Caco-2 (cell line): ENCODE data around the gene HIVEP1. TPM values are rescaled to one million over a fixed set of nuclear protein-coding genes. Genes with fewer than 3 reads are reported as not detected.

ENCODE experiments used
- BruUV-seq: library from RNA; stranded (reverse); fragments of 400-500 nt; replicated peaks from 2 replicates; lab custom pipeline; 2021; lab: Mats Ljungman, UMichigan
- CTCF ChIA-PET: fragments of 300-600 bp; sonication (Branson Sonifier 250); formaldehyde crosslinking; loops from one replicate; lab custom pipeline; 2022; ENCODE audit warnings: antibody characterized with exemption; lab: Charles Lee
- POLR2A ChIA-PET: fragments of 300-600 bp; sonication (Branson Sonifier 250); formaldehyde crosslinking; loops from one replicate; lab custom pipeline; 2022; ENCODE audit warnings: antibody characterized with exemption; lab: Charles Lee
- DNase-seq, 2 experiments: peaks; one replicate each; pipeline versions ENCODE4 v3.0.0 to v3.0.0-alpha.2; 2020 to 2022
- H3K27me3 ChIP-seq: replicated peaks from 2 replicates; pipeline ENCODE4 v1.6.0; 2011; ENCODE audit warnings: low read length; ENCODE audit not compliant: control insufficient read depth, insufficient read depth
- H3K36me3 ChIP-seq: 2 replicates; pipeline ENCODE4 v1.5.1; 2011; ENCODE audit warnings: low read length; ENCODE audit not compliant: control insufficient read depth, insufficient read depth
- H3K4me1 ChIP-seq: fragments of 250-450 bp; sonication (Bioruptor Pico); 2 replicates; pipeline ENCODE4 v1.5.1; 2020; ENCODE audit warnings: mild to moderate bottlenecking
- H3K4me3 ChIP-seq: 2 replicates; pipeline ENCODE4 v1.5.1; 2011; ENCODE audit warnings: low read depth, mild to moderate bottlenecking, control low read depth, low read length
- H3K9me3 ChIP-seq: fragments of 250-450 bp; sonication (Bioruptor Pico); 2 replicates; pipeline ENCODE4 v1.5.1; 2020; ENCODE audit warnings: mild to moderate bottlenecking, moderate library complexity
- H3K27ac Mint-ChIP-seq: one replicate; pipeline ENCODE4 v1.8.0; 2022; ENCODE audit warnings: mixed read lengths; ENCODE audit not compliant: unreplicated experiment
- H3K27me3 Mint-ChIP-seq: one replicate; pipeline ENCODE4 v1.8.0; 2022; ENCODE audit warnings: mixed read lengths; ENCODE audit not compliant: insufficient read depth, unreplicated experiment
- H3K36me3 Mint-ChIP-seq: one replicate; pipeline ENCODE4 v1.8.0; 2022; ENCODE audit warnings: mild to moderate bottlenecking, mixed read lengths; ENCODE audit not compliant: insufficient read depth, unreplicated experiment
- H3K4me1 Mint-ChIP-seq: one replicate; pipeline ENCODE4 v1.8.0; 2022; ENCODE audit warnings: low read depth, mixed read lengths; ENCODE audit not compliant: unreplicated experiment
- H3K4me3 Mint-ChIP-seq: one replicate; pipeline ENCODE4 v1.8.0; 2022; ENCODE audit warnings: mild to moderate bottlenecking, moderate library complexity, mixed read lengths; ENCODE audit not compliant: unreplicated experiment
- H3K9me3 Mint-ChIP-seq: one replicate; pipeline ENCODE4 v1.8.0; 2022; ENCODE audit warnings: mixed read lengths; ENCODE audit not compliant: unreplicated experiment
- intact Hi-C: fragments of 100-400 bp; cut with micrococcal nuclease; formaldehyde crosslinking; loops from one replicate; pipeline ENCODE4 v1.10.0; 2022; ENCODE audit not compliant: unreplicated experiment
- total RNA-seq: library from RNA; stranded (reverse); gene quantifications from 2 replicates; pipeline ENCODE4 v1.2.3, GENCODE V29; 2022
- TF ChIP-seq, protein P1 (sequence below), 2 experiments: fragments of 200-600 bp in 1 of 2; IDR thresholded peaks; 1 replicate in 1 of 2; 2 replicates in 1 of 2; pipeline versions ENCODE4 v1.5.1 to v1.8.0; 2011 to 2022; ENCODE audit warnings: antibody characterized with exemption in 1 of 2, control low read depth in 1 of 2, inconsistent platforms in 1 of 2, low read depth in 1 of 2, low read length in 1 of 2, mild to moderate bottlenecking in 1 of 2, moderate library complexity in 1 of 2; ENCODE audit not compliant: insufficient read depth in 1 of 2, severe bottlenecking in 1 of 2, unreplicated experiment in 1 of 2

Gene HIVEP1
- total RNA-seq, 1 experiment from 2014 or later = 22.8 TPM

DNA sequence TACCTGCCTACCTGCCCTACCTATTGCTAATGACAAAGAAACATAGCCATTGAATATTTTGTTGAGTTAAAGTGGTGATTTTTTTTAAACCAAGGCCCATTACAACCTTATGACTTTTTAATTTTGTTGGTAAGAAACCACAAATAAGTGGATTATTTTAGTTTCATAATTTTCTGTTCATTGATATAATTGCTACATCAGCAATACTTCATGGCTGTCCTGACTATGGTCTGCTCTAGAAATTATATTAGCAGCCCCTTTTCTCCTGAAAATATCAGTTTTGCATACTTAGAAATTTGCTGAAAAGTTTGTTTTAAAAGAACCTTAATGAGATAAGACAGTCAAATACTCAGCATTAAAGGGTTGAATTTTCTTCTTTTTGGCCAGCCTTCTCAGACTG lies 106.5 kb downstream of the HIVEP1 start:
- H3K27ac Mint-ChIP-seq = peak overlapping the region; percentile 27
- Histone ChIP-seq H3K4me1 (peaks cover 8% of the 10 kb centered on the region; the same call in 1 of the 2 replicates), H3K4me3 (no peak overlapping the region), H3K36me3 (peaks cover 2% of the 10 kb centered on the region; the same call in 1 of the 2 replicates), H3K9me3 (no peaks in the 10 kb centered on the region; the same call in 1 of the 2 replicates), H3K27me3 (no peaks in the 10 kb centered on the region)
- peaks cover 9% of the 10 kb centered on the region for H3K4me1 Mint-ChIP-seq
- no peaks in the 10 kb centered on the region for H3K9me3 Mint-ChIP-seq
- H3K27me3 Mint-ChIP-seq = no peaks in the 10 kb centered on the region
- BruUV-seq = no TSS peak
- H3K4me3 Mint-ChIP-seq = peak overlapping the region; percentile 10
- ChIA-PET CTCF (no interaction called here), POLR2A (interaction anchor here (0.6 kb wide), 1 partner anchor 90 kb away, joined by 3 read pairs; no protein-coding TSS in a partner anchor)
- TF ChIP-seq, protein P1, sequence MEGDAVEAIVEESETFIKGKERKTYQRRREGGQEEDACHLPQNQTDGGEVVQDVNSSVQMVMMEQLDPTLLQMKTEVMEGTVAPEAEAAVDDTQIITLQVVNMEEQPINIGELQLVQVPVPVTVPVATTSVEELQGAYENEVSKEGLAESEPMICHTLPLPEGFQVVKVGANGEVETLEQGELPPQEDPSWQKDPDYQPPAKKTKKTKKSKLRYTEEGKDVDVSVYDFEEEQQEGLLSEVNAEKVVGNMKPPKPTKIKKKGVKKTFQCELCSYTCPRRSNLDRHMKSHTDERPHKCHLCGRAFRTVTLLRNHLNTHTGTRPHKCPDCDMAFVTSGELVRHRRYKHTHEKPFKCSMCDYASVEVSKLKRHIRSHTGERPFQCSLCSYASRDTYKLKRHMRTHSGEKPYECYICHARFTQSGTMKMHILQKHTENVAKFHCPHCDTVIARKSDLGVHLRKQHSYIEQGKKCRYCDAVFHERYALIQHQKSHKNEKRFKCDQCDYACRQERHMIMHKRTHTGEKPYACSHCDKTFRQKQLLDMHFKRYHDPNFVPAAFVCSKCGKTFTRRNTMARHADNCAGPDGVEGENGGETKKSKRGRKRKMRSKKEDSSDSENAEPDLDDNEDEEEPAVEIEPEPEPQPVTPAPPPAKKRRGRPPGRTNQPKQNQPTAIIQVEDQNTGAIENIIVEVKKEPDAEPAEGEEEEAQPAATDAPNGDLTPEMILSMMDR (IDR thresholded peaks at IDR 0.05; ENCODE audit: insufficient read depth in 1 of 2, low read depth in 1 of 2, low read length in 1 of 2, severe bottlenecking in 1 of 2, unreplicated experiment in 1 of 2) = no peak
- intact Hi-C loops = no loop called here
- H3K36me3 Mint-ChIP-seq = peaks cover 27% of the 10 kb centered on the region
- no peak for DNase-seq

DNA sequence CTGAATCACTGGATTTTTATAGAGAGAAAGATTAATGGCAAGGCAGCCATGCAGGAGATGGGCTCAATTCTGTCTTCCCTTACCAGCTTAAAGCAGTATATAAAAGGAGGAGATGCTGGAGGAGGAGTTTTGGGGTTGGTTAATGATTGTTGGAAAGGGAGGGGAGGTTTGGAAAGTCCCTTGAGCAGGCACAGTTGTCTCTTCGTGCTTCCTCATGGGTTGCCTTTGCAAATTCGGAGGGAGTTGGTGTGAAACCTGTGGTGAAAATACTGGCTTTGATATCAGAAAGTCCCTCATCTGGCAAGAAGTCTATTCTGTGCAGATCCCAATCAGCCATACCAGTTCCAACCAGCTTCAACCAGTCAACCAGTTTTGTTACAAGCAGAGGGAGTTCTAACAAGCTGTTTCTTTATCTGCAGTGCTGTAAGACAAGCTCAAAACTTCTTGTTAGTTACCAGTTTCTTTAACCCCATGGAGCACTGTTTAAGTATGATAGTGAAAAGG lies 107.0 kb downstream of the HIVEP1 start:
- peaks cover 32% of the 10 kb centered on the region for H3K36me3 Mint-ChIP-seq
- POLR2A ChIA-PET = interaction anchor here (0.6 kb wide), 1 partner anchor 91 kb away, joined by 3 read pairs; no protein-coding TSS in a partner anchor
- no peaks in the 10 kb centered on the region; the same call in 1 of the 2 replicates for H3K9me3 ChIP-seq
- CTCF ChIA-PET = no interaction called here
- peak overlapping the region; percentile 10 for H3K4me3 Mint-ChIP-seq
- H3K4me1 ChIP-seq = peaks cover 8% of the 10 kb centered on the region; the same call in 1 of the 2 replicates
- intact Hi-C loops = no loop called here
- no peaks in the 10 kb centered on the region for H3K27me3 ChIP-seq
- BruUV-seq = no TSS peak
- H3K36me3 ChIP-seq = peaks cover 2% of the 10 kb centered on the region; the same call in 1 of the 2 replicates
- H3K4me3 ChIP-seq = no peak overlapping the region
- H3K27me3 Mint-ChIP-seq = no peaks in the 10 kb centered on the region
- peak overlapping the region; percentile 27 for H3K27ac Mint-ChIP-seq
- peaks cover 9% of the 10 kb centered on the region for H3K4me1 Mint-ChIP-seq
- TF ChIP-seq, protein P1 (IDR thresholded peaks at IDR 0.05; ENCODE audit: insufficient read depth in 1 of 2, low read depth in 1 of 2, low read length in 1 of 2, severe bottlenecking in 1 of 2, unreplicated experiment in 1 of 2) = no peak
- peak in 1 of 2 experiments; percentile 15 for DNase-seq
- no peaks in the 10 kb centered on the region for H3K9me3 Mint-ChIP-seq

DNA sequence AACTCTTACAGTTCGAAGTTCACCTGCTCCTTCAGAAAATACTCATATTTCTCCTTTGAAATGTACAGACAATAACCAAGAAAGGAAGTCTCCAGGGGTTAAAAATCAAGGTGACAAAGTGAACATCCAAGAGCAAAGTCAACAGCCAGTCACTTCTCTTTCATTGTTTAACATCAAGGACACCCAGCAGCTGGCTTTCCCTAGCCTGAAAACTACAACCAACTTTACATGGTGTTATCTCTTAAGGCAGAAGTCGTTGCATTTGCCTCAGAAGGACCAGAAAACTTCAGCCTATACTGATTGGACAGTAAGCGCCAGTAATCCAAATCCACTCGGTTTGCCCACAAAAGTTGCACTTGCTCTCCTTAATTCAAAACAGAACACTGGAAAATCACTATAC lies 113.3 kb downstream of the HIVEP1 start:
- no peak overlapping the region for H3K27ac Mint-ChIP-seq
- no peaks in the 10 kb centered on the region for H3K4me1 Mint-ChIP-seq
- DNase-seq = no peak
- no peaks in the 10 kb centered on the region for H3K27me3 Mint-ChIP-seq
- no peaks in the 10 kb centered on the region for H3K9me3 ChIP-seq
- H3K9me3 Mint-ChIP-seq = no peaks in the 10 kb centered on the region
- H3K36me3 ChIP-seq = peaks cover 2% of the 10 kb centered on the region; the same call in 1 of the 2 replicates
- TF ChIP-seq, protein P1 (IDR thresholded peaks at IDR 0.05; ENCODE audit: insufficient read depth in 1 of 2, low read depth in 1 of 2, low read length in 1 of 2, severe bottlenecking in 1 of 2, unreplicated experiment in 1 of 2) = no peak
- no peak overlapping the region for H3K4me3 Mint-ChIP-seq
- peaks cover 28% of the 10 kb centered on the region for H3K36me3 Mint-ChIP-seq
- intact Hi-C loops = no loop called here
- CTCF ChIA-PET = no interaction called here
- no TSS peak for BruUV-seq
- H3K4me1 ChIP-seq = no peaks in the 10 kb centered on the region
- POLR2A ChIA-PET = no interaction called here
- H3K27me3 ChIP-seq = no peaks in the 10 kb centered on the region
- H3K4me3 ChIP-seq = no peak overlapping the region
